HFFc6 (cell line): ENCODE measurements around the gene SEZ6L. TPM values are rescaled to one million over a fixed set of nuclear protein-coding genes. Genes with fewer than 3 reads are reported as not detected.

Experiments used
- DNase-seq: peaks from one replicate; pipeline ENCODE4 v3.0.0-alpha.2; 2018
- H3K27ac Mint-ChIP-seq: 2 replicates; pipeline ENCODE4 v1.8.0; 2020; ENCODE audit warnings: mild to moderate bottlenecking, mixed read lengths
- H3K27me3 Mint-ChIP-seq: 2 replicates; pipeline ENCODE4 v1.8.0; 2021; ENCODE audit warnings: mild to moderate bottlenecking, moderate library complexity, mixed read lengths; ENCODE audit not compliant: insufficient read depth
- H3K36me3 Mint-ChIP-seq: 2 replicates; pipeline ENCODE4 v1.8.0; 2021; ENCODE audit warnings: low read depth, mixed read lengths
- H3K4me1 Mint-ChIP-seq: 2 replicates; pipeline ENCODE4 v1.8.0; 2020; ENCODE audit warnings: low read depth, mixed read lengths
- H3K4me3 Mint-ChIP-seq: 2 replicates; pipeline ENCODE4 v1.8.0; 2020; ENCODE audit warnings: mild to moderate bottlenecking, moderate library complexity, mixed read lengths
- H3K9me3 Mint-ChIP-seq: 2 replicates; pipeline ENCODE4 v1.8.0; 2020; ENCODE audit warnings: mild to moderate bottlenecking, mixed read lengths
- CTCF ChIP-seq: fragments of 200-600 bp; sonication (generic); IDR thresholded peaks from 2 replicates; pipeline ENCODE4 v1.5.0; 2021; ENCODE audit warnings: antibody characterized with exemption, mild to moderate bottlenecking
- total RNA-seq, 6 experiments: library from RNA; stranded (reverse); fragmentation: NEBNext Ultra II Directional; extraction: Animal tissue kit (Norgen Biotek cat#: 25700); gene quantifications; 2 replicates in 1 of 6; 3 replicates in 5 of 6; pipeline ENCODE4 v1.2.3, GENCODE V29; 2021

Gene SEZ6L
- total RNA-seq, 6 experiments from 2014 or later: not detected

- no peaks in the 10 kb centered on the region; the same call in none of the 2 replicates for H3K27me3 Mint-ChIP-seq
- peaks cover 45% of the 10 kb centered on the region for H3K9me3 Mint-ChIP-seq
- H3K27ac Mint-ChIP-seq: no peak overlapping the region
- no peak for DNase-seq
- H3K4me3 Mint-ChIP-seq: no peak overlapping the region
- H3K36me3 Mint-ChIP-seq: no peaks in the 10 kb centered on the region
- H3K4me1 Mint-ChIP-seq: no peaks in the 10 kb centered on the region
- no peak for TF ChIP-seq CTCF
Observed at GRCh38 chr22:26236991-26237390, 67.7 kb downstream of the SEZ6L start.

- Mint-ChIP-seq H3K4me1 (no peaks in the 10 kb centered on the region), H3K27me3 (no peaks in the 10 kb centered on the region), H3K36me3 (no peaks in the 10 kb centered on the region), H3K27ac (no peak overlapping the region), H3K4me3 (no peak overlapping the region), H3K9me3 (peaks cover 45% of the 10 kb centered on the region)
- TF ChIP-seq CTCF: no peak
- no peak for DNase-seq
Observed at GRCh38 chr22:26238596-26238995, 69.3 kb downstream of the SEZ6L start.

DNA sequence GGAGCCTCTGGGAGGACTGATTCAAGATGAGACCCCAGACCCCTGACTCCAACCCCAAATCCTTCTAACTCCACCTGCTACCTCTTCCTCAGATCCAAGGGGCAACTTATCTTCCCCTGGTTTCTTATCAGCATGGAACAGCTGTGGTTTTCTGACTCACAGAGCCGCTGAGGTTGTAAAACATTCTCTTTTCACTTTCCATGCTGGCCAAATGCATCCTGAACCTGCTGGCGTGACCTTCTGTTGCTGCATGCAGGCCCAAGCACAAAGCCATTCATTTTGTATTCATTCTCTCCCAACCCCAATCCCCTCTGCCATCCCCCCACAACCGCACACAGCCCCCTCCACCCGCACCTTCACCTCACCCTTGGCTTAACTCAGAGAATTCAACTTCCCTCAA, 70.3 kb downstream of the SEZ6L start:
- Mint-ChIP-seq H3K4me1 (no peaks in the 10 kb centered on the region), H3K9me3 (peaks cover 48% of the 10 kb centered on the region), H3K27me3 (no peaks in the 10 kb centered on the region), H3K4me3 (no peak overlapping the region), H3K27ac (no peak overlapping the region), H3K36me3 (no peaks in the 10 kb centered on the region)
- DNase-seq: no peak
- no peak for TF ChIP-seq CTCF

DNA sequence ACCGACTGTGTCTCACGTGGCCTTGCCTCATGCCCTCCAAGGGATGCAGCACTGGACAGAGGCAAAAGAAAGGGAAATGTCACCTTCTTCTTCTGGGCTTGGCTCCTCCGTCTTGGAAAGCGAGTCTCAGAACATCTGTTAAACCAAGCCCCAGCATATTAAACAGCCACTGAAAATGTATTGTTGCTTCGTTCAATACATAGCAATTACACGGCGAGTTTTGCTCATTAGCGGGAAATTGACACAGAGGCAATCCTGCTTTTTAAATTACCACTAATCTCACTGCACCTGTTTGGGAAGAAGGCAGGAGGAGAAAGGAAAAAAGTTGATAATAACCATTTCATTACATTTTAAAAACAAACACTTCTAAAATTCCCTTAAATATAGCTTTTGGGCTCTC, 72.1 kb downstream of the SEZ6L start:
- no peaks in the 10 kb centered on the region for H3K4me1 Mint-ChIP-seq
- no peak overlapping the region for H3K4me3 Mint-ChIP-seq
- H3K9me3 Mint-ChIP-seq: peaks cover 52% of the 10 kb centered on the region
- H3K36me3 Mint-ChIP-seq: no peaks in the 10 kb centered on the region
- no peaks in the 10 kb centered on the region for H3K27me3 Mint-ChIP-seq
- TF ChIP-seq CTCF: no peak
- no peak overlapping the region for H3K27ac Mint-ChIP-seq
- DNase-seq: no peak

- Mint-ChIP-seq H3K27ac (no peak overlapping the region), H3K4me3 (no peak overlapping the region), H3K4me1 (no peaks in the 10 kb centered on the region), H3K9me3 (peaks cover 33% of the 10 kb centered on the region), H3K27me3 (no peaks in the 10 kb centered on the region), H3K36me3 (no peaks in the 10 kb centered on the region)
- DNase-seq: no peak
- no peak for TF ChIP-seq CTCF
Observed at GRCh38 chr22:26245001-26245400, 75.7 kb downstream of the SEZ6L start.

GRCh38 chr22:26246552-26246951, 77.3 kb downstream of the SEZ6L start:
- TF ChIP-seq CTCF: no peak
- Mint-ChIP-seq H3K27me3 (no peaks in the 10 kb centered on the region), H3K4me1 (no peaks in the 10 kb centered on the region), H3K36me3 (no peaks in the 10 kb centered on the region), H3K9me3 (peaks cover 38% of the 10 kb centered on the region), H3K27ac (no peak overlapping the region), H3K4me3 (no peak overlapping the region)
- no peak for DNase-seq
